HG02943 (cell line): ENCODE results near the gene AURKAIP1.

Experiments used
- ATAC-seq: cut with Tn5 transposase; IDR thresholded peaks from one replicate; pipeline ENCODE4 v1.9.1; 2021; ENCODE audit warnings: mild to moderate bottlenecking, low read depth, moderate library complexity; ENCODE audit not compliant: unreplicated experiment

The AURKAIP1 gene

GRCh38 chr1:1336446-1336845 is 38.6 kb downstream of the AURKAIP1 start:
- ATAC-seq, result no peak

- ATAC-seq, result no peak
These were observed 39.2 kb downstream of the AURKAIP1 start for GRCh38 chr1:1335792-1336248.

DNA sequence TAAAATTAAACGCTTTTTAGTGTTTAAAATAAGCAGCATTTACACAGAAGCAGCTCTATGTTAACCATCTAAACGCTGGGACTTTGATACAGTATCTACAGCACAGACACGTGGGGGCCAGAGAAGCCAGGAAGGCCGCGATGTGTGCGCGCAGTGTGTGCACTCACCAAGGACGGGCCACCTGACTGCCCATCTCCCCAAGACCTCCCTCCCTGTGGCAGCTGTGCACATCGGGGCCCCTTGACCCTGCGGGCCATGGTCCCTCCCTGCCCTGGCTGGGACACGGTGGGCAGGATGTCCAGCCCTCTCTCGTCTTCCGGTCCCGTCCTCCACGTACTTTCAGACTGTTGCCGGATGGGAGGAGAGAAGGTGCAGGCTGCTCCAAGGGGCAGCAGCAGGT is 39.7 kb downstream of the AURKAIP1 start:
- ATAC-seq, result no peak

DNA sequence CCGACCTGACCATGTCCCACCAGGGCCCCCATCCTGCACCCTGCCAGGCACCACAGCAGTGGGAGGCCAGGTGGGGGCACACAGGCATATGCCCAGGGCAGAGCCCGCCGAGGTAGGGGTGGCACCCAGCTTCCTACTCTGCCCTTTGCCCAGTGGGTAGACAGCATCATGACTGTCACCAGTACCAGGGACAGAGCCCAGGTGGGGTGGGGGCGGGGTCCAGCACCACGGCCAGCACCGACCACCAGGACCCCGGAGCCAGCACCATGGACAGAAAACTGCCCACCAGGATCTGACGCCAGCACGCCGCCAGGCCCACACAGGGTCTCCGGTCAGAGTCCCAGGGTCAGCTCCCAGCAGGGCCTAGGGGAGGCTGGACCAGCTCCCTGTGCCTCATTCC is 40.2 kb downstream of the AURKAIP1 start:
- no peak for ATAC-seq

DNA sequence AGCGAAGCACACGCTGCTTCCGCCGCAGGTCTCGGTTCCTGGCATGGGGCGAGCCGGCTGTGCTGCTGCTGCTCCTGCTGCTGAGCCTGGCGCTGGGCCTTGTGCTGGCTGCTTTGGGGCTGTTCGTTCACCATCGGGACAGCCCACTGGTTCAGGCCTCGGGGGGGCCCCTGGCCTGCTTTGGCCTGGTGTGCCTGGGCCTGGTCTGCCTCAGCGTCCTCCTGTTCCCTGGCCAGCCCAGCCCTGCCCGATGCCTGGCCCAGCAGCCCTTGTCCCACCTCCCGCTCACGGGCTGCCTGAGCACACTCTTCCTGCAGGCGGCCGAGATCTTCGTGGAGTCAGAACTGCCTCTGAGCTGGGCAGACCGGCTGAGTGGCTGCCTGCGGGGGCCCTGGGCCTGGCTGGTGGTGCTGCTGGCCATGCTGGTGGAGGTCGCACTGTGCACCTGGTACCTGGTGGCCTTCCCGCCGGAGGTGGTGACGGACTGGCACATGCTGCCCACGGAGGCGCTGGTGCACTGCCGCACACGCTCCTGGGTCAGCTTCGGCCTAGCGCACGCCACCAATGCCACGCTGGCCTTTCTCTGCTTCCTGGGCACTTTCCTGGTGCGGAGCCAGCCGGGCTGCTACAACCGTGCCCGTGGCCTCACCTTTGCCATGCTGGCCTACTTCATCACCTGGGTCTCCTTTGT is 41.3 kb downstream of the AURKAIP1 start:
- no peak for ATAC-seq

DNA sequence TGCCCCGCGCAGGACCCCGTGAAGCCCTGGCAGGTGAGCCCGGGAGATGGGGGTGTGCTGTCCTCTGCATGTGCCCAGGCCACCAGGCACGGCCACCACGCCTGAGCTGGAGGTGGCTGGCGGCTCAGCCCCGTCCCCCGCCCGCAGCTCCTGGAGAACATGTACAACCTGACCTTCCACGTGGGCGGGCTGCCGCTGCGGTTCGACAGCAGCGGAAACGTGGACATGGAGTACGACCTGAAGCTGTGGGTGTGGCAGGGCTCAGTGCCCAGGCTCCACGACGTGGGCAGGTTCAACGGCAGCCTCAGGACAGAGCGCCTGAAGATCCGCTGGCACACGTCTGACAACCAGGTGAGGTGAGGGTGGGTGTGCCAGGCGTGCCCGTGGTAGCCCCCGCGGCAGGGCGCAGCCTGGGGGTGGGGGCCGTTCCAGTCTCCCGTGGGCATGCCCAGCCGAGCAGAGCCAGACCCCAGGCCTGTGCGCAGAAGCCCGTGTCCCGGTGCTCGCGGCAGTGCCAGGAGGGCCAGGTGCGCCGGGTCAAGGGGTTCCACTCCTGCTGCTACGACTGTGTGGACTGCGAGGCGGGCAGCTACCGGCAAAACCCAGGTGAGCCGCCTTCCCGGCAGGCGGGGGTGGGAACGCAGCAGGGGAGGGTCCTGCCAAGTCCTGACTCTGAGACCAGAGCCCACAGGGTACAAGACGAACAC is 42.1 kb downstream of the AURKAIP1 start:
- ATAC-seq, result no peak

DNA sequence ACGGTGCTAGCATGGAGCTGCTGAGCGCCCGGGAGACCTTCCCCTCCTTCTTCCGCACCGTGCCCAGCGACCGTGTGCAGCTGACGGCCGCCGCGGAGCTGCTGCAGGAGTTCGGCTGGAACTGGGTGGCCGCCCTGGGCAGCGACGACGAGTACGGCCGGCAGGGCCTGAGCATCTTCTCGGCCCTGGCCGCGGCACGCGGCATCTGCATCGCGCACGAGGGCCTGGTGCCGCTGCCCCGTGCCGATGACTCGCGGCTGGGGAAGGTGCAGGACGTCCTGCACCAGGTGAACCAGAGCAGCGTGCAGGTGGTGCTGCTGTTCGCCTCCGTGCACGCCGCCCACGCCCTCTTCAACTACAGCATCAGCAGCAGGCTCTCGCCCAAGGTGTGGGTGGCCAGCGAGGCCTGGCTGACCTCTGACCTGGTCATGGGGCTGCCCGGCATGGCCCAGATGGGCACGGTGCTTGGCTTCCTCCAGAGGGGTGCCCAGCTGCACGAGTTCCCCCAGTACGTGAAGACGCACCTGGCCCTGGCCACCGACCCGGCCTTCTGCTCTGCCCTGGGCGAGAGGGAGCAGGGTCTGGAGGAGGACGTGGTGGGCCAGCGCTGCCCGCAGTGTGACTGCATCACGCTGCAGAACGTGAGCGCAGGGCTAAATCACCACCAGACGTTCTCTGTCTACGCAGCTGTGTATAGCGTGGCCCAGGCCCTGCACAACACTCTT is 42.8 kb downstream of the AURKAIP1 start:
- no peak for ATAC-seq

GRCh38 chr1:1331068-1331965 is 43.7 kb downstream of the AURKAIP1 start, which contains the start of gene TAS1R3:
Gene TAS1R3, plus strand, starts transcription at chr1:1331280. Its CDS starts 66 bp downstream, at chr1:1331346.
- ATAC-seq, result no peak

GRCh38 chr1:1330366-1331067 is 44.5 kb downstream of the AURKAIP1 start:
- ATAC-seq, result no peak

DNA sequence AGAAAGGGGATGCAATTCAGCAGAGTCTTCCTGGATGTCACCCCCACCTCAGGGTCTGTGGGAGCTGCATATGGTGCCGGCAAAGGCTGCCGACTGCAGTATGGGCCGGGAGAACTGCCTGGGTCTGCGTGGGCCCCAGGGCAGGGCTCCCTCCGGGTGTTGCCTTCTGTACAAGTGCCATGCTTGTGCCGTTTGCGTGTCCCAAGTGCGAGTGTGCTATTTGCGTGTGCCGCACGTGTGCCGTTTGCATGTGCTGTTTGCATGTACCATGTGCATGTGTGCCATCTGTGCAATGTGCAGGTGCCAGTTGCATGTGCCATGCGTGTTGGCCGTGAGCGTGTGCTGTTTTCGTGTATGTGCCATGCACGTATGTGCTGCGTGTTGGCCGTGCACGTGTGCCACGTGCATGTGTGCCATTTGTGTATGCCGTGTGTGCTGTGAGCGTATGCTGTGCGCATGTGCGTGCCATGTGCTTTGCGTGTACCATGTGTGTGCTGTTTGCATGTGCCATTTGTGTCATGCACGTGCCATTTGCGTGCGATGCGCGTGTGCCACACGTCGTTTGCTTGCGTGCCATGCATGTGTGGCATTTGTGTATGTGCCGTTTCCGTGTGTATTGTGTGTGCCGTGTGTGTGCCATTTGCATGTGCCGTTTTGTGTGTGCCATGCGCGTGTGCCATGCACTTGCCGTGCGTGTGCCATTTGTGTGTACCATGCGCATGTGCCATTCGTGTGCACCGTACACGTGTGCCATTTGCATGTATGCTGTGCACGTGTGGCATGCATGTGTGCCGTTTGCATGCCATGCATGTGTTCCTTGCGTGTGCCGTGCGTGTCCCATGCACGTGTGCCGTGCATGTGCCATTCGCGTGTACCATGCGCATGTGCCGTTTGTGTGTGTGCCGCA is 45.5 kb downstream of the AURKAIP1 start:
- no peak for ATAC-seq

GRCh38 chr1:1328254-1328653 is 46.8 kb downstream of the AURKAIP1 start:
- ATAC-seq, result no peak

- ATAC-seq, result no peak
These were observed 47.7 kb downstream of the AURKAIP1 start for GRCh38 chr1:1327291-1327690.

GRCh38 chr1:1326075-1326605 is 48.9 kb downstream of the AURKAIP1 start:
- ATAC-seq, result no peak

DNA sequence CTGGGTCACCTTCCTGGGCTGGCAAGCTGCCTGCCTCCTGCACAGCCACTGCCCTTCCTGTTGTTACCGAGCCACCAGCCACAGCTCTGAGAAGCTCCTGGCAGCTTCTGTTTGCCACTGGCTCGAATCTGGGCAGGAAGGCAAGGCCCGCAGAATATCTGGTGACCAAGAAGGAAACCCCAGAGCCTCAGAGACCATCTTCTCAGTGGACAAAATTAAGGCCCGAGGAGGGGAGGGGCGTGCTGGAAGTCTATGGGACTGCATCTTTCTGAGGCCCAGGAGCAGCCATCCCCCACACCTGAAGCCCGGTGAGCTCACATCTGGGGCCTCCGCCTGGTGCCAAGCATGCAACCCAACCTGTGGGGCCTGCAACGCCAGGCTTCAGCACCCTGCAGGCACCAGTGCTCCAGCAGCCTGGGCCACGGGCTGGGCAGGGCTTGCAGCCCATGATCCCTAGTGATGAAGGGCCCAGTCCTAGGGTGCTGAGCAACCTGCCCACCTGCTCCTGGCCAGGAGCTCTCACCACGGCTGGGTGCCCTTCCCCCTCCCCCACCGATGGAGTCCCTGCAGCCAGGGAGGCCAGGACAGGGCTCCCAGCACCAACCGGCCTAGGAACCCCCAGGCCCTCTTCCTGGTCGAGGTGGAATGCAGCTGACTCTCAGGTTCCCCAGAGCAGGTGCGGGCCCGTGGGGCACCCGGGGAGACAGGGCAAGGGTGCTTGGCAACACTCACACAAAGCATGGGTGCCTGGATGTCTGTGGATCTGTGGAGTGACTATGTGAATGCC is 49.5 kb downstream of the AURKAIP1 start:
- no peak for ATAC-seq

- peak; percentile 60 for ATAC-seq
These were observed 50.3 kb downstream of the AURKAIP1 start, which contains the start of the genes CPTP and INTS11 for GRCh38 chr1:1324524-1325287. Gene CPTP, plus strand, starts transcription at chr1:1324802. Its CDS starts 2,109 bp downstream, at chr1:1326911. Gene INTS11, minus strand, starts transcription at chr1:1324660. Its CDS starts 52 bp downstream, at chr1:1324608.

DNA sequence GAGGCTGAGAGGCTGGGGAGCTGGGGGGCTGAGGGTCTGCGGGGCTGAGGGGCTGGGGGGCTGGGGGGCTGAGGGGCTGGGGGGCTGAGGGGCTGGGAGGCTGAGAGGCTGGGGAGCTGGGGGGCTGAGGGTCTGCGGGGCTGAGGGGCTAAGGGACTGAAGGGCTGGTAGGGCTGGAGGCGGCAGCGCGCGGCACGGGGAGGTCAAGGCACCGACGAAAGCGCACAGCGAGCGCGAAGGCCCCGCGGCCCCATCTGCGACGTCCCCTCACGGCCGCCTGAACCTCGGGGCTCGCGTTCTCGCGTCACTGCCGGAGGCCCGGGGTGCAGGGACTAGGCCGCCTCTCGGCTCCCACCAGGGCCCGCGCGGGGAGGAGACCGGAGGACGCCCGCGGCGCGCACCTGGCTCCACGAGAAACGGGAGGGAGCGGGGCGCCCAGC is 50.9 kb downstream of the AURKAIP1 start:
- peak; percentile 24 for ATAC-seq
